ENCODE results near the gene ZBED1. TPM values are rescaled to one million over a fixed set of nuclear protein-coding genes. Genes with fewer than 3 reads are reported as not detected.

ZBED1 gene
- total RNA-seq, 1 experiment from 2014 or later = 45.1 TPM

GRCh38 chrX:2514131-2514530, 13.4 kb upstream of the ZBED1 start (continued):
- TF ChIP-seq PREB (CRISPR knock-in tag; IDR thresholded peaks at IDR 0.05; ENCODE audit: borderline replicate concordance) (no peak), AR (CRISPR knock-in tag; IDR thresholded peaks at IDR 0.05) (no peak), AFF4 (CRISPR knock-in tag; IDR thresholded peaks at IDR 0.05; ENCODE audit: borderline replicate concordance) (no peak), TP53 (CRISPR knock-in tag; IDR thresholded peaks at IDR 0.05) (no peak), SMAD3 (CRISPR knock-in tag; IDR thresholded peaks at IDR 0.05; ENCODE audit: borderline replicate concordance) (no peak), FOXP1 (CRISPR knock-in tag; IDR thresholded peaks at IDR 0.05; ENCODE audit: borderline replicate concordance) (no peak), CREM (CRISPR knock-in tag; IDR thresholded peaks at IDR 0.05) (no peak), RORB (CRISPR knock-in tag; IDR thresholded peaks at IDR 0.05) (no peak), FOXP4 (CRISPR knock-in tag; IDR thresholded peaks at IDR 0.05) (no peak), HMGXB4 (CRISPR knock-in tag; IDR thresholded peaks at IDR 0.05) (no peak), STAT6 (CRISPR knock-in tag; conservative IDR thresholded peaks at IDR 0.05; ENCODE audit: low read depth) (no peak), ZBTB43 (CRISPR knock-in tag; IDR thresholded peaks at IDR 0.05) (no peak)
